HCT116 (cell line): ENCODE measurements around the gene PLXDC1. TPM values are rescaled to one million over a fixed set of nuclear protein-coding genes. Genes with fewer than 3 reads are reported as not detected.

Experiments used
- ATAC-seq: fragments of 200-7000 bp; cut with Tn5 transposase; 2 replicates; pipeline ENCODE4 v1.9.1; 2020; ENCODE audit warnings: mild to moderate bottlenecking, moderate library complexity
- BruUV-seq: library from RNA; stranded (reverse); fragments of 400-500 nt; replicated peaks from 2 replicates; lab custom pipeline; 2021; lab: Mats Ljungman, UMichigan
- CTCF ChIA-PET: fragments of 300-600 bp; sonication (Branson Sonifier 250); formaldehyde crosslinking; loops from one replicate; lab custom pipeline; 2021; ENCODE audit warnings: antibody characterized with exemption; lab: Charles Lee
- POLR2A ChIA-PET: fragments of 300-600, 350-600 bp; sonication (Branson Sonifier 250); formaldehyde crosslinking; loops from one replicate; lab custom pipeline; 2021; ENCODE audit warnings: antibody characterized with exemption; lab: Charles Lee
- RAD21 ChIA-PET, 2 experiments: fragments of 300-600 bp; sonication (Branson Sonifier 250); formaldehyde crosslinking; loops; one replicate each; lab custom pipeline; 2023; ENCODE audit warnings: low total read pairs in 2 of 2; ENCODE audit not compliant: uncharacterized antibody in 2 of 2, unreplicated experiment in 2 of 2, low non-redundant PET in 1 of 2; lab: Charles Lee
- DNase-seq: peaks from one replicate; pipeline ENCODE4 v3.0.0-alpha.2; 2010; ENCODE audit warnings: low read depth, low spot score
- H2AFZ ChIP-seq: fragments of 200-600 bp; shearing (Covaris generic), sonication (generic); 2 replicates; pipeline ENCODE4 v1.6.1; 2017; ENCODE audit warnings: low read depth, mixed run types, mixed read lengths, antibody characterized with exemption, low read length; ENCODE audit not compliant: poor library complexity, severe bottlenecking
- H3K27ac ChIP-seq: 2 replicates; pipeline ENCODE4 v1.5.1; 2012; ENCODE audit warnings: low read depth, low read length
- H3K27me3 ChIP-seq: fragments of 200-600 bp; sonication (generic); 2 replicates; pipeline ENCODE4 v1.6.1; 2016; ENCODE audit warnings: mixed run types, low read length, mixed read lengths; ENCODE audit not compliant: insufficient read depth
- H3K36me3 ChIP-seq, 2 experiments: fragments of 200-500 bp in 1 of 2; fragments of 200-600 bp in 1 of 2; sonication (Bioruptor generic) in 1 of 2; sonication (generic) in 1 of 2; 2 replicates each; pipeline versions ENCODE4 v1.5.1 to v1.6.1; 2014 to 2016; ENCODE audit warnings: low read length in 2 of 2, inconsistent platforms in 1 of 2, mixed read lengths in 1 of 2, mixed run types in 1 of 2; ENCODE audit not compliant: insufficient read depth in 2 of 2, control insufficient read depth in 1 of 2
- H3K4me1 ChIP-seq, 2 experiments: fragments of 200-600 bp in 1 of 2; sonication (generic) in 1 of 2; 2 replicates each; pipeline versions ENCODE4 v1.5.1 to v1.6.1; 2012 to 2017; ENCODE audit warnings: low read length in 2 of 2, inconsistent platforms in 1 of 2, mild to moderate bottlenecking in 1 of 2, mixed read lengths in 1 of 2, mixed run types in 1 of 2, moderate library complexity in 1 of 2; ENCODE audit not compliant: insufficient read depth in 2 of 2, control insufficient read depth in 1 of 2
- H3K4me2 ChIP-seq: fragments of 200-600 bp; sonication (generic); 2 replicates; pipeline ENCODE4 v1.6.1; 2017; ENCODE audit warnings: mixed run types, low read length, mixed read lengths
- H3K4me3 ChIP-seq, 2 experiments: fragments of 200-600 bp in 1 of 2; sonication (generic) in 1 of 2; replicated peaks in 1 of 2; 2 replicates each; pipeline ENCODE4 v1.5.1; 2011 to 2016; ENCODE audit warnings: low read length in 2 of 2, control low read depth in 1 of 2, low read depth in 1 of 2, mild to moderate bottlenecking in 1 of 2, mixed read lengths in 1 of 2, mixed run types in 1 of 2
- H3K79me2 ChIP-seq: fragments of 200-600 bp; sonication (generic); 2 replicates; pipeline ENCODE4 v1.6.1; 2017; ENCODE audit warnings: mild to moderate bottlenecking, mixed run types, low read length, moderate library complexity, mixed read lengths; ENCODE audit not compliant: insufficient read depth
- H3K9ac ChIP-seq: fragments of 200-600 bp; sonication (generic); 2 replicates; pipeline ENCODE4 v1.6.1; 2016; ENCODE audit warnings: low read length, mixed read lengths
- H3K9me2 ChIP-seq: fragments of 200-600 bp; sonication (generic), shearing (Covaris generic); 2 replicates; pipeline ENCODE4 v1.6.1; 2017; ENCODE audit warnings: mixed run types, mild to moderate bottlenecking, moderate library complexity; ENCODE audit not compliant: insufficient read depth
- H3K9me3 ChIP-seq, 2 experiments: fragments of 200-500 bp in 1 of 2; fragments of 200-600 bp in 1 of 2; sonication (Bioruptor generic) in 1 of 2; sonication (generic) in 1 of 2; 2 replicates each; pipeline ENCODE4 v1.6.1; 2014 to 2017; ENCODE audit warnings: low read length in 2 of 2, mixed read lengths in 2 of 2, inconsistent platforms in 1 of 2, low read depth in 1 of 2, mild to moderate bottlenecking in 1 of 2, mixed run types in 1 of 2, moderate library complexity in 1 of 2; ENCODE audit not compliant: control insufficient read depth in 1 of 2, insufficient read depth in 1 of 2
- H4K20me1 ChIP-seq: fragments of 200-600 bp; sonication (generic), shearing (Covaris generic); 2 replicates; pipeline ENCODE4 v1.6.1; 2017; ENCODE audit warnings: mixed run types, mild to moderate bottlenecking, moderate library complexity; ENCODE audit not compliant: insufficient read depth
- EGR1 ChIP-seq: IDR thresholded peaks from 2 replicates; pipeline ENCODE4 v1.6.1; 2012; ENCODE audit warnings: low read depth
- ELF1 ChIP-seq: IDR thresholded peaks from 2 replicates; pipeline ENCODE4 v1.6.1; 2012; ENCODE audit warnings: low read depth, borderline replicate concordance
- FOSL1 ChIP-seq: IDR thresholded peaks from 2 replicates; pipeline ENCODE4 v1.6.1; 2012; ENCODE audit warnings: low read depth
- POLR2AphosphoS5 ChIP-seq: IDR thresholded peaks from 2 replicates; pipeline ENCODE4 v1.6.1; 2011; ENCODE audit warnings: mild to moderate bottlenecking, low read depth, low read length, moderate library complexity
- RAD21 ChIP-seq: IDR thresholded peaks from 2 replicates; pipeline ENCODE4 v1.6.1; 2012; ENCODE audit warnings: low read depth, mild to moderate bottlenecking
- SIN3A ChIP-seq: IDR thresholded peaks from 2 replicates; pipeline ENCODE4 v1.6.1; 2012; ENCODE audit warnings: low read depth
- TCF7L2 ChIP-seq: IDR thresholded peaks from 2 replicates; pipeline ENCODE4 v1.7.0; 2011; ENCODE audit warnings: borderline replicate concordance, inconsistent platforms; ENCODE audit not compliant: insufficient read depth, insufficient read length; ENCODE audit errors: extremely low read depth
- ZFX ChIP-seq: fragments of 450-650 bp; IDR thresholded peaks from 2 replicates; pipeline ENCODE4 v1.6.1; 2017
- ZNF274 ChIP-seq: fragments of 200-500 bp; sonication (Bioruptor generic); IDR thresholded peaks from 2 replicates; pipeline ENCODE4 v1.6.1; 2014; ENCODE audit warnings: mild to moderate bottlenecking, low read depth, low read length, inconsistent platforms
- intact Hi-C: fragments of 100-400 bp; cut with micrococcal nuclease; formaldehyde crosslinking; loops from 2 replicates; pipeline ENCODE4 v1.10.0; 2022
- total RNA-seq: library from RNA; stranded (reverse); gene quantifications from one replicate; pipeline ENCODE4 v1.2.1, GENCODE V29; 2021; ENCODE audit not compliant: unreplicated experiment
- TF ChIP-seq, protein P1 (sequence below): IDR thresholded peaks from 2 replicates; pipeline ENCODE4 v1.6.1; 2011; ENCODE audit warnings: mild to moderate bottlenecking, low read length, moderate library complexity; ENCODE audit not compliant: insufficient replicate concordance; ENCODE audit errors: extremely low read depth
- TF ChIP-seq, protein P2 (sequence below): IDR thresholded peaks from 2 replicates; pipeline ENCODE4 v1.6.1; 2012
- TF ChIP-seq, protein P3 (sequence below): IDR thresholded peaks from 2 replicates; pipeline ENCODE4 v1.6.1; 2012

The PLXDC1 gene
- total RNA-seq, 1 experiment from 2014 or later, result 1.8 TPM

DNA sequence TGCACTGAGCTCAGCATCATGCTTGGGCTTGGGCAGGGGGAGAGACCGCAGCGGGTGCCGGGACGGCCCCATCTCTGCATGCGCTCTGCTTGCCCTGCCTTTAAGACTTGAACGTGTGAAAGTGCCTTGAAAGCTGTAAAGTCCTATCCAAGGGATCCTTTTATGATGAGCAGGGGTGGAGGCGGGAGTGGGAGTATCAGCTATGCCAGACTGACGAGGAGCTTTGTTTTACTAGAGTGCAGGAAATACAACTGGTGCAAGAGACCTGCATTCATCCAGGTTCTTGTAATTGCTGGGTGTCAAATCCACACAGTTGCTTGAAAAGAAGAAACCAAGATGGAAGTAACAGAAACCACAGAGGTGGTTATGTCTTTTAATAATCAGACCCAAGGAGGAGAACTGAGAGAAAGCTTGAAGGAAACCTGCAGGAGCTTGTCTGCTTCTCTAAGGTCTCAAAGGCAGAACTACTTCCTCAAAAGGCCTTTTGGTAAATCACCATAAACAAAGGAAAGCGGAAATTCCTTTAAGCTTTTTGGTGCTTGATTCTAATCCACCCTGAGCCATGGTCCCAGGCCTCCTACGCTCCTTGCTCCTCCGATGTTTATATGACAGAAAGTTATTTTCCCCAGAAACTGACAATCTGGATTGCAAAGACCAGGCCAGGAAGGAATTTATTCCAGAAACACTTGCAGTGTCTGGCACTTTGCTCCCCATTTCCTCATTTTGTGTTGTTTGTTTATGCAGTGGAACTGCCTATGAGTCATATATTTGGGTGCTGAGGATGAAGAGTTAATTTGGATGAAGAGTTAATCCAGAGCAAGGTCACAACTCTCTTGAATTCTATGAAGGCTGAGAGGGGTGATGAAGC is 132.9 kb downstream of the PLXDC1 start:
- ChIA-PET CTCF (no interaction called here), RAD21 (no interaction called here), POLR2A (interaction anchor here (1.7 kb wide), 1 partner anchor 9 kb away, joined by 3 read pairs; no protein-coding TSS in a partner anchor)
- Histone ChIP-seq H2AFZ (no peak overlapping the region), H3K4me1 (peaks cover 8 to 16% of the 10 kb centered on the region in 2 experiments; a peak in 3 of 4 replicates), H3K4me2 (no peak overlapping the region), H3K4me3 (no peak overlapping the region), H3K36me3 (no peaks in the 10 kb centered on the region), H3K9ac (no peak overlapping the region), H3K27me3 (no peaks in the 10 kb centered on the region), H3K9me3 (no peaks in the 10 kb centered on the region), H3K9me2 (no peaks in the 10 kb centered on the region), H3K79me2 (no peaks in the 10 kb centered on the region), H4K20me1 (no peaks in the 10 kb centered on the region), H3K27ac (no peak overlapping the region)
- ATAC-seq (no peak), DNase-seq (no peak)
- intact Hi-C loops, result no loop called here
- TF ChIP-seq ELF1, result no peak
- TF ChIP-seq SIN3A, result no peak
- no peak for TF ChIP-seq ZFX
- TF ChIP-seq, protein P1, sequence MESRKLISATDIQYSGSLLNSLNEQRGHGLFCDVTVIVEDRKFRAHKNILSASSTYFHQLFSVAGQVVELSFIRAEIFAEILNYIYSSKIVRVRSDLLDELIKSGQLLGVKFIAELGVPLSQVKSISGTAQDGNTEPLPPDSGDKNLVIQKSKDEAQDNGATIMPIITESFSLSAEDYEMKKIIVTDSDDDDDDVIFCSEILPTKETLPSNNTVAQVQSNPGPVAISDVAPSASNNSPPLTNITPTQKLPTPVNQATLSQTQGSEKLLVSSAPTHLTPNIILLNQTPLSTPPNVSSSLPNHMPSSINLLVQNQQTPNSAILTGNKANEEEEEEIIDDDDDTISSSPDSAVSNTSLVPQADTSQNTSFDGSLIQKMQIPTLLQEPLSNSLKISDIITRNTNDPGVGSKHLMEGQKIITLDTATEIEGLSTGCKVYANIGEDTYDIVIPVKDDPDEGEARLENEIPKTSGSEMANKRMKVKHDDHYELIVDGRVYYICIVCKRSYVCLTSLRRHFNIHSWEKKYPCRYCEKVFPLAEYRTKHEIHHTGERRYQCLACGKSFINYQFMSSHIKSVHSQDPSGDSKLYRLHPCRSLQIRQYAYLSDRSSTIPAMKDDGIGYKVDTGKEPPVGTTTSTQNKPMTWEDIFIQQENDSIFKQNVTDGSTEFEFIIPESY, result no peak
- TF ChIP-seq TCF7L2, result no peak
- no peak for TF ChIP-seq EGR1
- TF ChIP-seq, protein P2, sequence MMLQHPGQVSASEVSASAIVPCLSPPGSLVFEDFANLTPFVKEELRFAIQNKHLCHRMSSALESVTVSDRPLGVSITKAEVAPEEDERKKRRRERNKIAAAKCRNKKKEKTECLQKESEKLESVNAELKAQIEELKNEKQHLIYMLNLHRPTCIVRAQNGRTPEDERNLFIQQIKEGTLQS, result no peak
- TF ChIP-seq FOSL1, result no peak
- no peak for TF ChIP-seq ZNF274
- TF ChIP-seq, protein P3, sequence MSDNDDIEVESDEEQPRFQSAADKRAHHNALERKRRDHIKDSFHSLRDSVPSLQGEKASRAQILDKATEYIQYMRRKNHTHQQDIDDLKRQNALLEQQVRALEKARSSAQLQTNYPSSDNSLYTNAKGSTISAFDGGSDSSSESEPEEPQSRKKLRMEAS, result no peak
- TF ChIP-seq POLR2AphosphoS5, result no peak
- TF ChIP-seq RAD21, result no peak
- BruUV-seq, result no TSS peak
